ENCODE data around the gene MORC2. TPM values are rescaled to one million over a fixed set of nuclear protein-coding genes. Genes with fewer than 3 reads are reported as not detected.

The MORC2 gene
- total RNA-seq, 1 experiment from 2014 or later: 60.3 TPM

DNA sequence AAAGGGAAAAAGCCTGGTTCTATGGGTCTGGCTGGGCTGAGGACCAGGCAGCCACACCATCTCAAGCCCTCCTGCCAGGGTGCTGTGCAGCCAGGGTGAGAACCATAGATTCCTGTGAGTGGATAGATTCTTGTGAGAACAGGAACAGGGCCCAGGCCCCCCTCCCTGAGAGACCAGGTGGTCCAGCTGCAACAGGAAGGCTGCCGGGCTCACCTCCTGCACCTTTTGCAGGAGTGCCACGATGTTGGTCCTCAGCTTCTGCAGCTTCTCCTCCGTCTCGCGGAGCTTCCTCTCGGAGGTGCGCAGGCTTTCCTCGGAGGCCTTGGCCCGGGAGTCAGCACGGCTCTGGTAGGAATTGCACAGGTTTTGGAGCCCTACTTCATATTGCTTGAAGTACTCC is 40.8 kb downstream of the MORC2 start:
- Histone ChIP-seq H3K4me1 (ENCODE audit: insufficient read depth, low read length, poor library complexity, severe bottlenecking) (no peaks in the 10 kb centered on the region), H3K4me3 (ENCODE audit: low read depth, low read length, poor library complexity, severe bottlenecking) (no peak overlapping the region), H3K9me3 (ENCODE audit: low read depth, low read length, poor library complexity, severe bottlenecking) (no peaks in the 10 kb centered on the region), H3K27ac (ENCODE audit: low read depth, low read length, poor library complexity, severe bottlenecking) (no peak overlapping the region), H3K36me3 (ENCODE audit: insufficient read depth, low read length, poor library complexity, severe bottlenecking) (peaks cover 60% of the 10 kb centered on the region), H3K27me3 (replicated peaks; ENCODE audit: insufficient read depth, low read depth, low read length, poor library complexity) (no peaks in the 10 kb centered on the region)
- ChIA-PET CTCF (no interaction called here), POLR2A (ENCODE audit: low non-redundant PET) (no interaction called here)
- TF ChIP-seq EZH2 (IDR thresholded peaks at IDR 0.05; ENCODE audit: borderline replicate concordance, low read depth, low read length, poor library complexity, severe bottlenecking) (no peak), CTCF (conservative IDR thresholded peaks at IDR 0.05; ENCODE audit: low read depth, low read length) (no peak)
- intact Hi-C loops (cut with micrococcal nuclease; ENCODE audit: unreplicated experiment): no loop called here
- BruUV-seq (replicated peaks): no TSS peak
- no peak for DNase-seq (ENCODE audit: low spot score)

- ChIA-PET CTCF (no interaction called here), POLR2A (ENCODE audit: low non-redundant PET) (no interaction called here)
- BruUV-seq (replicated peaks): no TSS peak
- no peaks in the 10 kb centered on the region for H3K9me3 ChIP-seq (ENCODE audit: low read depth, low read length, poor library complexity, severe bottlenecking)
- peaks cover 3% of the 10 kb centered on the region for H3K4me1 ChIP-seq (ENCODE audit: insufficient read depth, low read length, poor library complexity, severe bottlenecking)
- intact Hi-C loops (cut with micrococcal nuclease; ENCODE audit: unreplicated experiment): no loop called here
- no peak overlapping the region for H3K27ac ChIP-seq (ENCODE audit: low read depth, low read length, poor library complexity, severe bottlenecking)
- peaks cover 49% of the 10 kb centered on the region for H3K36me3 ChIP-seq (ENCODE audit: insufficient read depth, low read length, poor library complexity, severe bottlenecking)
- H3K27me3 ChIP-seq (replicated peaks; ENCODE audit: insufficient read depth, low read depth, low read length, poor library complexity): no peaks in the 10 kb centered on the region
- no peak overlapping the region for H3K4me3 ChIP-seq (ENCODE audit: low read depth, low read length, poor library complexity, severe bottlenecking)
- no peak for TF ChIP-seq CTCF (conservative IDR thresholded peaks at IDR 0.05; ENCODE audit: low read depth, low read length)
- TF ChIP-seq EZH2 (IDR thresholded peaks at IDR 0.05; ENCODE audit: borderline replicate concordance, low read depth, low read length, poor library complexity, severe bottlenecking): no peak
- no peak for DNase-seq (ENCODE audit: low spot score)
Observed at GRCh38 chr22:30926706-30927105, 41.9 kb downstream of the MORC2 start.

- intact Hi-C loops (cut with micrococcal nuclease; ENCODE audit: unreplicated experiment): no loop called here
- CTCF ChIA-PET: no interaction called here
Observed at GRCh38 chr22:30925667-30926066, 42.9 kb downstream of the MORC2 start.

More at GRCh38 chr22:30925667-30926066, 42.9 kb downstream of the MORC2 start:
- no peaks in the 10 kb centered on the region for H3K27me3 ChIP-seq (replicated peaks; ENCODE audit: insufficient read depth, low read depth, low read length, poor library complexity)
- TF ChIP-seq EZH2 (IDR thresholded peaks at IDR 0.05; ENCODE audit: borderline replicate concordance, low read depth, low read length, poor library complexity, severe bottlenecking) (no peak), CTCF (conservative IDR thresholded peaks at IDR 0.05; ENCODE audit: low read depth, low read length) (no peak)
- H3K4me1 ChIP-seq (ENCODE audit: insufficient read depth, low read length, poor library complexity, severe bottlenecking): peaks cover 13% of the 10 kb centered on the region
- no peak for DNase-seq (ENCODE audit: low spot score)
- POLR2A ChIA-PET (ENCODE audit: low non-redundant PET): no interaction called here
- no peaks in the 10 kb centered on the region for H3K9me3 ChIP-seq (ENCODE audit: low read depth, low read length, poor library complexity, severe bottlenecking)
- H3K36me3 ChIP-seq (ENCODE audit: insufficient read depth, low read length, poor library complexity, severe bottlenecking): peaks cover 39% of the 10 kb centered on the region
- BruUV-seq (replicated peaks): no TSS peak
- H3K27ac ChIP-seq (ENCODE audit: low read depth, low read length, poor library complexity, severe bottlenecking): no peak overlapping the region
- no peak overlapping the region for H3K4me3 ChIP-seq (ENCODE audit: low read depth, low read length, poor library complexity, severe bottlenecking)

Measured in A673 (cell line).